GM23338 (cell line): ENCODE results near the gene XPO4. TPM values are rescaled to one million over a fixed set of nuclear protein-coding genes. Genes with fewer than 3 reads are reported as not detected.
"Not testable (repeated sequence)": the region's sequence is repeated elsewhere in the genome, so short reads cannot be mapped to it uniquely, and the experiment has no call there.

Experiments
- ATAC-seq: fragments of 200-7000 bp; cut with Tn5 transposase; 3 replicates; pipeline ENCODE4 v1.9.1; 2020
- DNase-seq: peaks from one replicate; pipeline ENCODE4 v3.0.0-alpha.2; 2015; ENCODE audit warnings: low spot score
- H2AFZ ChIP-seq: fragments of 200-600 bp; sonication (generic); 2 replicates; pipeline ENCODE4 v1.8.0; 2016; ENCODE audit warnings: antibody characterized with exemption, mild to moderate bottlenecking, moderate library complexity
- H3F3A ChIP-seq: fragments of 200-600 bp; sonication (generic); replicated peaks from 2 replicates; pipeline ENCODE4 v1.8.0; 2017; ENCODE audit warnings: antibody characterized with exemption, mixed run types, low read depth
- H3K27ac ChIP-seq: fragments of 200-600 bp; sonication (generic); 2 replicates; pipeline ENCODE4 v1.6.1; 2016; ENCODE audit warnings: low read depth
- H3K27me3 ChIP-seq: fragments of 200-600 bp; sonication (generic); 2 replicates; pipeline ENCODE4 v1.8.0; 2016; ENCODE audit warnings: mild to moderate bottlenecking, mixed run types, moderate library complexity; ENCODE audit not compliant: insufficient read depth
- H3K36me3 ChIP-seq: fragments of 200-600 bp; sonication (generic); 2 replicates; pipeline ENCODE4 v1.8.0; 2016; ENCODE audit warnings: mild to moderate bottlenecking; ENCODE audit not compliant: insufficient read depth
- H3K4me1 ChIP-seq: fragments of 200-600 bp; sonication (generic); 2 replicates; pipeline ENCODE4 v1.8.0; 2016; ENCODE audit warnings: mild to moderate bottlenecking, moderate library complexity; ENCODE audit not compliant: insufficient read depth
- H3K4me2 ChIP-seq: fragments of 200-600 bp; sonication (generic); 2 replicates; pipeline ENCODE4 v1.7.1; 2017; ENCODE audit warnings: mixed run types
- H3K4me3 ChIP-seq: fragments of 200-600 bp; sonication (generic); 2 replicates; pipeline ENCODE4 v1.6.1; 2016; ENCODE audit warnings: mixed run types
- H3K79me2 ChIP-seq: fragments of 200-600 bp; sonication (generic); replicated peaks from 2 replicates; pipeline ENCODE4 v1.8.0; 2017; ENCODE audit warnings: mild to moderate bottlenecking; ENCODE audit not compliant: insufficient read depth
- H3K9me2 ChIP-seq: fragments of 200-600 bp; sonication (generic); 2 replicates; pipeline ENCODE4 v1.8.0; 2017; ENCODE audit not compliant: insufficient read depth
- H4K20me1 ChIP-seq: fragments of 200-600 bp; sonication (generic); replicated peaks from 2 replicates; pipeline ENCODE4 v1.8.0; 2017; ENCODE audit warnings: mild to moderate bottlenecking; ENCODE audit not compliant: insufficient read depth
- H3K27ac Mint-ChIP-seq: 2 replicates; pipeline ENCODE4 v1.8.0; 2020; ENCODE audit warnings: inconsistent platforms, mild to moderate bottlenecking, moderate library complexity, mixed read lengths
- H3K27me3 Mint-ChIP-seq: 3 replicates; pipeline ENCODE4 v1.8.0; 2022; ENCODE audit warnings: low read depth, mild to moderate bottlenecking, moderate library complexity, mixed read lengths, inconsistent platforms; ENCODE audit not compliant: insufficient read depth, poor library complexity
- H3K36me3 Mint-ChIP-seq: 3 replicates; pipeline ENCODE4 v1.8.0; 2021; ENCODE audit warnings: low read depth, mild to moderate bottlenecking, inconsistent platforms, moderate library complexity, mixed read lengths
- H3K4me1 Mint-ChIP-seq: 3 replicates; pipeline ENCODE4 v1.8.0; 2020; ENCODE audit warnings: mild to moderate bottlenecking, inconsistent platforms, mixed read lengths
- H3K4me3 Mint-ChIP-seq: 3 replicates; pipeline ENCODE4 v1.8.0; 2021; ENCODE audit warnings: moderate library complexity, mild to moderate bottlenecking, inconsistent platforms, mixed read lengths
- H3K9me3 Mint-ChIP-seq: 3 replicates; pipeline ENCODE4 v1.8.0; 2020; ENCODE audit warnings: moderate library complexity, mild to moderate bottlenecking, inconsistent platforms, mixed read lengths
- EZH2phosphoT487 ChIP-seq: fragments of 200-600 bp; sonication (generic); IDR thresholded peaks from one replicate; pipeline ENCODE4 v1.8.1; 2018; ENCODE audit warnings: antibody characterized with exemption; ENCODE audit not compliant: unreplicated experiment
- POLR2AphosphoS5 ChIP-seq: IDR thresholded peaks from 2 replicates; pipeline ENCODE4 v1.6.1; 2016; ENCODE audit warnings: antibody characterized with exemption, low read depth
- REST ChIP-seq: IDR thresholded peaks from one replicate; pipeline ENCODE4 v1.6.1; 2018; ENCODE audit warnings: antibody characterized with exemption; ENCODE audit not compliant: unreplicated experiment
- STAT1 ChIP-seq: IDR thresholded peaks from one replicate; pipeline ENCODE4 v1.6.1; 2016; ENCODE audit warnings: antibody characterized with exemption; ENCODE audit not compliant: unreplicated experiment
- polyA plus RNA-seq: library from polyadenylated mRNA; unstranded; fragments of >200 nt; fragmentation: Nextera tagmentation; extraction: Ambion mirVana; gene quantifications from 2 replicates; pipeline ENCODE4 v1.2.1, GENCODE V29; 2016
- total RNA-seq: library from RNA; depleted of rRNA; stranded (reverse); fragments of >200 nt; shearing (Covaris generic); gene quantifications from 2 replicates; pipeline ENCODE4 v1.2.3, GENCODE V29; 2014
- TF ChIP-seq, protein P1 (sequence below): fragments of 250-450 bp; sonication (Bioruptor Pico); IDR thresholded peaks from 2 replicates; pipeline ENCODE4 v1.5.0; 2020; ENCODE audit warnings: mild to moderate bottlenecking, moderate library complexity
- TF ChIP-seq, protein P2 (sequence below), 2 experiments: fragments of 200-600 bp in 1 of 2; sonication (generic) in 1 of 2; conservative IDR thresholded peaks; 2 replicates each; pipeline versions ENCODE4 v1.5.1 to v1.6.1; 2016 to 2017; ENCODE audit warnings: antibody characterized with exemption in 2 of 2, low read depth in 2 of 2, mild to moderate bottlenecking in 2 of 2, moderate library complexity in 1 of 2

XPO4 gene
- total and polyA plus RNA-seq, 2 experiments from 2014 or later = 14.1 to 57.8 TPM

GRCh38 chr13:20942938-20943559 is 40.5 kb upstream of the XPO4 start:
- no peak for DNase-seq
- Histone ChIP-seq H3K9me2 (0 out of 2 replicates have a peak, but pooled peaks cover 3% of the 10 kb centered on the region), H3K79me2 (no peaks in the 10 kb centered on the region), H4K20me1 (no peaks in the 10 kb centered on the region), H3K27me3 (peaks cover 33% of the 10 kb centered on the region), H3K36me3 (no peaks in the 10 kb centered on the region), H3K4me1 (peaks cover 12% of the 10 kb centered on the region; the same call in 1 of the 2 replicates), H3F3A (no peaks in the 10 kb centered on the region), H2AFZ (peak overlapping the region; percentile 28; the same call in 1 of the 2 replicates), H3K4me3 (no peak overlapping the region), H3K4me2 (no peak overlapping the region), H3K27ac (no peak overlapping the region)
- ATAC-seq = no peak
- no peaks in the 10 kb centered on the region for H3K36me3 Mint-ChIP-seq
- H3K4me3 Mint-ChIP-seq = no peak overlapping the region
- TF ChIP-seq EZH2phosphoT487 = no peak
- no peak for TF ChIP-seq REST
- TF ChIP-seq, protein P1, sequence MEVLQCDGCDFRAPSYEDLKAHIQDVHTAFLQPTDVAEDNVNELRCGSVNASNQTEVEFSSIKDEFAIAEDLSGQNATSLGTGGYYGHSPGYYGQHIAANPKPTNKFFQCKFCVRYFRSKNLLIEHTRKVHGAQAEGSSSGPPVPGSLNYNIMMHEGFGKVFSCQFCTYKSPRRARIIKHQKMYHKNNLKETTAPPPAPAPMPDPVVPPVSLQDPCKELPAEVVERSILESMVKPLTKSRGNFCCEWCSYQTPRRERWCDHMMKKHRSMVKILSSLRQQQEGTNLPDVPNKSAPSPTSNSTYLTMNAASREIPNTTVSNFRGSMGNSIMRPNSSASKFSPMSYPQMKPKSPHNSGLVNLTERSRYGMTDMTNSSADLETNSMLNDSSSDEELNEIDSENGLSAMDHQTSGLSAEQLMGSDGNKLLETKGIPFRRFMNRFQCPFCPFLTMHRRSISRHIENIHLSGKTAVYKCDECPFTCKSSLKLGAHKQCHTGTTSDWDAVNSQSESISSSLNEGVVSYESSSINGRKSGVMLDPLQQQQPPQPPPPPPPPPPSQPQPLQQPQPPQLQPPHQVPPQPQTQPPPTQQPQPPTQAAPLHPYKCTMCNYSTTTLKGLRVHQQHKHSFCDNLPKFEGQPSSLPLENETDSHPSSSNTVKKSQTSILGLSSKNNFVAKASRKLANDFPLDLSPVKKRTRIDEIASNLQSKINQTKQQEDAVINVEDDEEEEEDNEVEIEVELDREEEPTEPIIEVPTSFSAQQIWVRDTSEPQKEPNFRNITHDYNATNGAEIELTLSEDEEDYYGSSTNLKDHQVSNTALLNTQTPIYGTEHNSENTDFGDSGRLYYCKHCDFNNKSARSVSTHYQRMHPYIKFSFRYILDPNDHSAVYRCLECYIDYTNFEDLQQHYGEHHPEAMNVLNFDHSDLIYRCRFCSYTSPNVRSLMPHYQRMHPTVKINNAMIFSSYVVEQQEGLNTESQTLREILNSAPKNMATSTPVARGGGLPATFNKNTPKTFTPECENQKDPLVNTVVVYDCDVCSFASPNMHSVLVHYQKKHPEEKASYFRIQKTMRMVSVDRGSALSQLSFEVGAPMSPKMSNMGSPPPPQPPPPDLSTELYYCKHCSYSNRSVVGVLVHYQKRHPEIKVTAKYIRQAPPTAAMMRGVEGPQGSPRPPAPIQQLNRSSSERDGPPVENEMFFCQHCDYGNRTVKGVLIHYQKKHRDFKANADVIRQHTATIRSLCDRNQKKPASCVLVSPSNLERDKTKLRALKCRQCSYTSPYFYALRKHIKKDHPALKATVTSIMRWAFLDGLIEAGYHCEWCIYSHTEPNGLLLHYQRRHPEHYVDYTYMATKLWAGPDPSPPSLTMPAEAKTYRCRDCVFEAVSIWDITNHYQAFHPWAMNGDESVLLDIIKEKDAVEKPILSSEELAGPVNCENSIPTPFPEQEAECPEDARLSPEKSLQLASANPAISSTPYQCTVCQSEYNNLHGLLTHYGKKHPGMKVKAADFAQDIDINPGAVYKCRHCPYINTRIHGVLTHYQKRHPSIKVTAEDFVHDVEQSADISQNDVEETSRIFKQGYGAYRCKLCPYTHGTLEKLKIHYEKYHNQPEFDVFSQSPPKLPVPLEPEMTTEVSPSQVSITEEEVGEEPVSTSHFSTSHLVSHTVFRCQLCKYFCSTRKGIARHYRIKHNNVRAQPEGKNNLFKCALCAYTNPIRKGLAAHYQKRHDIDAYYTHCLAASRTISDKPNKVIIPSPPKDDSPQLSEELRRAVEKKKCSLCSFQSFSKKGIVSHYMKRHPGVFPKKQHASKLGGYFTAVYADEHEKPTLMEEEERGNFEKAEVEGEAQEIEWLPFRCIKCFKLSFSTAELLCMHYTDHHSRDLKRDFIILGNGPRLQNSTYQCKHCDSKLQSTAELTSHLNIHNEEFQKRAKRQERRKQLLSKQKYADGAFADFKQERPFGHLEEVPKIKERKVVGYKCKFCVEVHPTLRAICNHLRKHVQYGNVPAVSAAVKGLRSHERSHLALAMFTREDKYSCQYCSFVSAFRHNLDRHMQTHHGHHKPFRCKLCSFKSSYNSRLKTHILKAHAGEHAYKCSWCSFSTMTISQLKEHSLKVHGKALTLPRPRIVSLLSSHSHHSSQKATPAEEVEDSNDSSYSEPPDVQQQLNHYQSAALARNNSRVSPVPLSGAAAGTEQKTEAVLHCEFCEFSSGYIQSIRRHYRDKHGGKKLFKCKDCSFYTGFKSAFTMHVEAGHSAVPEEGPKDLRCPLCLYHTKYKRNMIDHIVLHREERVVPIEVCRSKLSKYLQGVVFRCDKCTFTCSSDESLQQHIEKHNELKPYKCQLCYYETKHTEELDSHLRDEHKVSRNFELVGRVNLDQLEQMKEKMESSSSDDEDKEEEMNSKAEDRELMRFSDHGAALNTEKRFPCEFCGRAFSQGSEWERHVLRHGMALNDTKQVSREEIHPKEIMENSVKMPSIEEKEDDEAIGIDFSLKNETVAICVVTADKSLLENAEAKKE (CRISPR knock-in tag) = no peak
- no peak for TF ChIP-seq STAT1
- no peak for TF ChIP-seq POLR2AphosphoS5
- TF ChIP-seq, protein P2, sequence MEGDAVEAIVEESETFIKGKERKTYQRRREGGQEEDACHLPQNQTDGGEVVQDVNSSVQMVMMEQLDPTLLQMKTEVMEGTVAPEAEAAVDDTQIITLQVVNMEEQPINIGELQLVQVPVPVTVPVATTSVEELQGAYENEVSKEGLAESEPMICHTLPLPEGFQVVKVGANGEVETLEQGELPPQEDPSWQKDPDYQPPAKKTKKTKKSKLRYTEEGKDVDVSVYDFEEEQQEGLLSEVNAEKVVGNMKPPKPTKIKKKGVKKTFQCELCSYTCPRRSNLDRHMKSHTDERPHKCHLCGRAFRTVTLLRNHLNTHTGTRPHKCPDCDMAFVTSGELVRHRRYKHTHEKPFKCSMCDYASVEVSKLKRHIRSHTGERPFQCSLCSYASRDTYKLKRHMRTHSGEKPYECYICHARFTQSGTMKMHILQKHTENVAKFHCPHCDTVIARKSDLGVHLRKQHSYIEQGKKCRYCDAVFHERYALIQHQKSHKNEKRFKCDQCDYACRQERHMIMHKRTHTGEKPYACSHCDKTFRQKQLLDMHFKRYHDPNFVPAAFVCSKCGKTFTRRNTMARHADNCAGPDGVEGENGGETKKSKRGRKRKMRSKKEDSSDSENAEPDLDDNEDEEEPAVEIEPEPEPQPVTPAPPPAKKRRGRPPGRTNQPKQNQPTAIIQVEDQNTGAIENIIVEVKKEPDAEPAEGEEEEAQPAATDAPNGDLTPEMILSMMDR (conservative IDR thresholded peaks at IDR 0.05; ENCODE audit: low read depth in 2 of 2) = no peak
- no peak overlapping the region for H3K27ac Mint-ChIP-seq
- peaks cover 25% of the 10 kb centered on the region for H3K27me3 Mint-ChIP-seq
- H3K9me3 Mint-ChIP-seq = no peaks in the 10 kb centered on the region
- peaks cover 19% of the 10 kb centered on the region; the same call in 2 of the 3 replicates for H3K4me1 Mint-ChIP-seq

GRCh38 chr13:20940511-20940910 is 38.0 kb upstream of the XPO4 start:
- not testable (repeated sequence) for H2AFZ ChIP-seq, H3K4me3 ChIP-seq, H3K36me3 ChIP-seq, ATAC-seq, H3K4me2 ChIP-seq, H4K20me1 ChIP-seq, H3K27ac Mint-ChIP-seq, H3K9me2 ChIP-seq, H3K79me2 ChIP-seq, H3K4me3 Mint-ChIP-seq, H3F3A ChIP-seq, H3K27ac ChIP-seq, DNase-seq, H3K9me3 Mint-ChIP-seq, H3K36me3 Mint-ChIP-seq
- Mint-ChIP-seq H3K27me3 (peaks cover 14% of the 10 kb centered on the region), H3K4me1 (peaks cover 17% of the 10 kb centered on the region; the same call in 2 of the 3 replicates)
- Histone ChIP-seq H3K4me1 (peaks cover 12% of the 10 kb centered on the region; the same call in 1 of the 2 replicates), H3K27me3 (peaks cover 11% of the 10 kb centered on the region)
